ENCODE results near the gene MT1F. TPM values are rescaled to one million over a fixed set of nuclear protein-coding genes. Genes with fewer than 3 reads are reported as not detected.

Gene MT1F
- total and polyA plus RNA-seq, 2 of the 4 experiments (the other 2 are of a cell fraction), result 0.56 TPM; not detected in 1

DNA sequence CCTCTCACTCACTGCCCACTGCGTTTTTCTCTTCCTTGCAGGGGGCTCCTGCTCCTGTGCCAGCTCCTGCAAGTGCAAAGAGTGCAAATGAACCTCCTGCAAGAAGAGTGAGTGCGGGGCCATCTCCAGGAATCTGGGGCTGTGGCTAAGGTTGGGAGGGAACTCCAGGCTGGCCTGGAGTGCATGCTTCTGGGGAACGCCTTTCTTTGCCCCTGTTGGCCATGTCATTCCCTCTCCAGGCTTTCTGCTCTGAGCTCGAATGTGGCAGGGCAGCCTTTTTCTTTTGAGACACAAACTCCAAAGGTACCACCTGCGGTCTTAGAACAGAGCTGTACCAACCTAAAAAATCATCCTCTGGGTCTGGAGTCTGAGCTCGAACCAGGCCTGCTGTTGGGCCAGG lies 39.6 kb upstream of the MT1F start (continued):
- TF ChIP-seq, protein P1, sequence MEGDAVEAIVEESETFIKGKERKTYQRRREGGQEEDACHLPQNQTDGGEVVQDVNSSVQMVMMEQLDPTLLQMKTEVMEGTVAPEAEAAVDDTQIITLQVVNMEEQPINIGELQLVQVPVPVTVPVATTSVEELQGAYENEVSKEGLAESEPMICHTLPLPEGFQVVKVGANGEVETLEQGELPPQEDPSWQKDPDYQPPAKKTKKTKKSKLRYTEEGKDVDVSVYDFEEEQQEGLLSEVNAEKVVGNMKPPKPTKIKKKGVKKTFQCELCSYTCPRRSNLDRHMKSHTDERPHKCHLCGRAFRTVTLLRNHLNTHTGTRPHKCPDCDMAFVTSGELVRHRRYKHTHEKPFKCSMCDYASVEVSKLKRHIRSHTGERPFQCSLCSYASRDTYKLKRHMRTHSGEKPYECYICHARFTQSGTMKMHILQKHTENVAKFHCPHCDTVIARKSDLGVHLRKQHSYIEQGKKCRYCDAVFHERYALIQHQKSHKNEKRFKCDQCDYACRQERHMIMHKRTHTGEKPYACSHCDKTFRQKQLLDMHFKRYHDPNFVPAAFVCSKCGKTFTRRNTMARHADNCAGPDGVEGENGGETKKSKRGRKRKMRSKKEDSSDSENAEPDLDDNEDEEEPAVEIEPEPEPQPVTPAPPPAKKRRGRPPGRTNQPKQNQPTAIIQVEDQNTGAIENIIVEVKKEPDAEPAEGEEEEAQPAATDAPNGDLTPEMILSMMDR (conservative IDR thresholded peaks at IDR 0.05; ENCODE audit: low read depth, low read length), result no peak

DNA sequence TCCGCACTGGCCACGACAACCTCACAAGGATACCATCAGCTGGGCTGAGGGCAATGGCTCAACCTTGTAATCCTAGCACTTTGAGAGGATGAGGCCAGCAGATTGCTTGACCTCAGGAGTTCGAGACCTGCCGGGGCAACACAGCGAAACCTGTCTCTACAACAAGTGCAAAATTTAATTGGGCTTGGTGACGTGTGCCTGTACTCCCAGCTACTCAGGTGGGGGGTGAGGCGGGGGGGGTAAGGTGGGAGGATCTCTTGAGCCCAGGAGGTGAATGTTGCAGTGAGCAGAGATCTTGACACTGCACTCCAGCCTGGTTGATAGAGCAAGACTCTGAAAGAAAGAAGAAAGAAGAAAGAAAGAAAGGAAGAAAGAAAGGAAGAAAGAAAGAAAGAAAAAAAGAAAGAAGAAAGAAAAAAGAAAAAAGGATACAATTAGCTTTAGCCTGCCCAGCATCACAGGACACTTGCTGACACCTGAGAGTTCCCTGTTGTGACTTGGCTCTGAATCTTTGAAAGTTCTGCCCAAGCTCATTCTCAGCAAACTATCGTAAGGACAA lies 37.3 kb upstream of the MT1F start:
- no peaks in the 10 kb centered on the region for H4K20me1 ChIP-seq (ENCODE audit: insufficient read depth, low read length)
- H3K18ac ChIP-seq (ENCODE audit: low read depth, low read length), result no peak overlapping the region
- no peak overlapping the region for H2BK15ac ChIP-seq (ENCODE audit: low read depth, low read length)
- ChIA-PET POLR2A (ENCODE audit: unreplicated experiment) (no interaction called here), CTCF (no interaction called here)
- BruUV-seq (replicated peaks), result no TSS peak
- H3K14ac ChIP-seq (replicated peaks; ENCODE audit: low read depth, low read length), result no peak overlapping the region
- no peak overlapping the region for H3K4me3 ChIP-seq (ENCODE audit: insufficient read depth, low read depth, low read length)
- H2AK5ac ChIP-seq (ENCODE audit: low read depth, low read length), result peak overlapping the region; percentile 36; the same call in 1 of the 2 replicates
- in situ Hi-C loops (cut with MboI; ENCODE audit: low sequenced_read_pairs) (no loop called here), intact Hi-C loops (cut with micrococcal nuclease) (no loop called here), dilution Hi-C loops (cut with HindIII; ENCODE audit: low sequenced_read_pairs, unreplicated experiment) (no loop called here)
- H3K4me2 ChIP-seq (ENCODE audit: low read depth, low read length), result no peak overlapping the region
- no peak overlapping the region for H3K9ac ChIP-seq (ENCODE audit: low read depth, low read length)
- no peaks in the 10 kb centered on the region for H3K27me3 ChIP-seq (ENCODE audit: control insufficient read depth, insufficient read depth, low read length)
- H4K91ac ChIP-seq (ENCODE audit: insufficient read depth, low read depth, low read length), result no peak overlapping the region
- H3K23ac ChIP-seq (ENCODE audit: low read depth, low read length), result no peak overlapping the region
- H3K27ac ChIP-seq (ENCODE audit: insufficient read depth, low read length), result no peak overlapping the region
- no peak overlapping the region for H2BK20ac ChIP-seq (ENCODE audit: low read depth, low read length)
- H3K4ac ChIP-seq (ENCODE audit: low read depth, low read length), result 0 out of 2 replicates have a peak overlapping the region, but pooled peaks have one; percentile 25
- H2AK9ac ChIP-seq (replicated peaks; ENCODE audit: low read depth, low read length, poor library complexity), result no peak overlapping the region
- no peaks in the 10 kb centered on the region for H3K36me3 ChIP-seq (ENCODE audit: control insufficient read depth, insufficient read depth, low read length)
- H3K9me1 ChIP-seq (ENCODE audit: insufficient read depth, low read length), result peaks cover 13% of the 10 kb centered on the region
- H2AFZ ChIP-seq (replicated peaks; ENCODE audit: low read length, poor library complexity), result no peak overlapping the region
- H2BK5ac ChIP-seq (ENCODE audit: low read depth, low read length, poor library complexity, severe bottlenecking), result no peak overlapping the region
- ATAC-seq (ENCODE audit: low read depth) (no peak), DNase-seq (no peak)
- no peaks in the 10 kb centered on the region for H3K9me3 ChIP-seq (ENCODE audit: control insufficient read depth, insufficient read depth, low read length)
- peaks cover 3 to 21% of the 10 kb centered on the region in 2 experiments; a peak in 3 of 4 replicates for H3K79me1 ChIP-seq (ENCODE audit: low read depth in 1 of 2, low read length in 2 of 2)
- TF ChIP-seq, protein P2, sequence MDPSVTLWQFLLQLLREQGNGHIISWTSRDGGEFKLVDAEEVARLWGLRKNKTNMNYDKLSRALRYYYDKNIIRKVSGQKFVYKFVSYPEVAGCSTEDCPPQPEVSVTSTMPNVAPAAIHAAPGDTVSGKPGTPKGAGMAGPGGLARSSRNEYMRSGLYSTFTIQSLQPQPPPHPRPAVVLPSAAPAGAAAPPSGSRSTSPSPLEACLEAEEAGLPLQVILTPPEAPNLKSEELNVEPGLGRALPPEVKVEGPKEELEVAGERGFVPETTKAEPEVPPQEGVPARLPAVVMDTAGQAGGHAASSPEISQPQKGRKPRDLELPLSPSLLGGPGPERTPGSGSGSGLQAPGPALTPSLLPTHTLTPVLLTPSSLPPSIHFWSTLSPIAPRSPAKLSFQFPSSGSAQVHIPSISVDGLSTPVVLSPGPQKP (IDR thresholded peaks at IDR 0.05; ENCODE audit: borderline replicate concordance, low read depth, low read length), result no peak
- H3K4me1 ChIP-seq (ENCODE audit: control insufficient read depth, insufficient read depth, low read length), result peaks cover 16% of the 10 kb centered on the region
- H4K5ac ChIP-seq (ENCODE audit: low read depth, low read length), result no peak overlapping the region
- H2BK120ac ChIP-seq (ENCODE audit: low read depth, low read length), result no peak overlapping the region
- 100% methylated on average over 2 of the region's 8 CpGs; no CpG with 5 or more reads in 1 of the 2 experiments for whole genome bisulfite sequencing, 2 experiments (ENCODE audit: extremely low coverage in 2 of 2, insufficient read length in 1 of 2)
- no peak overlapping the region for H3K56ac ChIP-seq (ENCODE audit: extremely low read depth, insufficient read depth, low read length)
- H4K8ac ChIP-seq (ENCODE audit: low read depth in 2 of 2, low read length in 2 of 2), result no peak overlapping the region
